HL-60/S4 treated with phorbol 12-myristate 13-acetate at 8.2 ng/mL for 4 days and 3 days (cell line): ENCODE measurements around the gene ABCA3.

Experiments
- in situ Hi-C: fragments of 300-500 bp; cut with MboI; formaldehyde crosslinking; loops from 2 replicates; pipeline ENCODE4 v1.15.0; 2022; ENCODE audit warnings: low sequenced_read_pairs

The ABCA3 gene

DNA sequence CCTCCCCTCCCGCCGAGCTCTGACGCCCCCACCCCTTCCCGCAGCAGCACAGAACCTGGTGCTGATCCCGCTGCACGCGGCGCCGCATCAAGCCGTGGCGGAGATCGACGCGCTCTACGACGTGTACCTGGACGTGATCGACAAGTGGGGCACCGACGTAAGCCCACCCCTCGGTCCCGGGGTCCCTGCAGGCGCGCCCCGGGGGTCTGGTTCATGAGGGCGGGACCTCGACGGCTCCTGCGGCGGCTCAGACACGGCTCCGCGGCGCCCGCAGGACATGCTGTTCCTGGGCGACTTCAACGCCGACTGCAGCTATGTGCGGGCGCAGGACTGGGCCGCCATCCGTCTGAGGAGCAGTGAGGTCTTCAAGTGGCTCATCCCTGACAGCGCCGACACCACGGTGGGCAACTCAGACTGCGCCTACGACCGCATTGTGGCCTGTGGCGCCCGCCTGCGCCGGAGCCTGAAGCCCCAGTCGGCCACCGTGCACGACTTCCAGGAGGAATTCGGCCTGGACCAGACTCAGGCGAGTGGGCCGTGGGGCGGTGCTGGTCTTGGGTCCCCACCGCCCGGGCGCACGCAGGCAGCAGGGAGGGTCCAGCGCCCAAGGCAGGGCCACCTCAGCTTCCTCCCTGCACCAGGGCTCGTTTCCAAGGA is 102.9 kb downstream of the ABCA3 start:
- in situ Hi-C loops, result loop anchor here (25.0 kb wide), 1 partner anchor 100 kb away; the partner anchor contains the start of genes PKD1 and RAB26

DNA sequence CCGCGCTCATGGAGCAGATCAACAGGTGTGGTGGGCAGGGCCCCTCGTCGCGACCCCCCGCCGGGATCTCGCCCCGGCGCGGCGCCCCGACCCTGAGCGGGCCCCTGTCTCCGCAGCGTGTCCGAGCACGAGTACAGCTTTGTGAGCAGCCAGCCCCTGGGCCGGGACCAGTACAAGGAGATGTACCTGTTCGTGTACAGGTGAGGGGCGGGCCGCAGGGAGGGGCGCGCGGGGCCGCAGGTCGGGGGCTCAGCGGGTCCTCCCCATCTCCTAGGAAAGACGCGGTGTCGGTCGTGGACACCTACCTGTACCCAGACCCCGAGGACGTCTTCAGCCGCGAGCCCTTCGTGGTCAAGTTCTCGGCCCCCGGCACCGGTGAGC is 103.4 kb downstream of the ABCA3 start:
- in situ Hi-C loops, result loop anchor here (25.0 kb wide), 1 partner anchor 100 kb away; the partner anchor contains the start of genes PKD1 and RAB26

DNA sequence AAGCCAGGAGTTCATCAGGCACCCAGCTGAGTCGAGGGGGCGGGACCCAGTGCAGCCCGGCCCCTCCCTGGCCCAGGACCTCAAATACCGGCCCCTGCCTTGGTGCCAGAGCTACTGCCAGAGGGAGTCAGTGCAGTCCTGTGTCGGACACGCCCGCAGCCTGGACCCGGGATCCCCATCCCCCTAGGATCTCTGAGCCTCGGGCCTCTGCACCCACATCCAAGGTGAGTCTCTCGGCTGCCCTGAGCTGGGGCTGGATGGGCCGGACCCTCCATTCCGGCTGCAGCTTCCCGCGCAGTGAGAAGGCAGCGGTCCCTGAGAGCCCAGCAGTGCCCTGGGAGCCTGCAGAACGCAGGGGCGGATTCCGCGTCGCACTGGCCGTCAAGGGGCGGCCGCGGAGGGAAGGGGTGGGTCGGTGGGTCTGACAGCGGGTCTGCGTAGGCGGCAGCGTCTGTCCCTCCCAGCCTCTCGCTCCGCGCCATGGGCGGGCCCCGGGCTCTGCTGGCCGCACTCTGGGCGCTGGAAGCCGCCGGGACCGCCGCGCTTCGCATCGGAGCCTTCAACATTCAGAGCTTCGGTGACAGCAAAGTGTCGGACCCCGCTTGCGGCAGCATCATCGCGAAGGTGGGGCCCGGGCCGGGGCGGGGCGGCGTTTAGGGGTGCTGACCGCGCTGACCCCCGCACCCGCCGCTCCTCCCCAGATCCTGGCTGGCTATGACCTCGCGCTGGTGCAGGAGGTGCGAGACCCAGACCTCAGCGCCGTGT is 104.0 kb downstream of the ABCA3 start, which contains the start of gene DNASE1L2:
TSS of gene DNASE1L2 (plus strand) at position 108 of the 765 bp plus-strand sequence. CDS start at position 481, 373 bp downstream.
- in situ Hi-C loops, result loop anchor here (25.0 kb wide), 1 partner anchor 99 kb away; the partner anchor contains the start of genes PKD1 and RAB26

DNA sequence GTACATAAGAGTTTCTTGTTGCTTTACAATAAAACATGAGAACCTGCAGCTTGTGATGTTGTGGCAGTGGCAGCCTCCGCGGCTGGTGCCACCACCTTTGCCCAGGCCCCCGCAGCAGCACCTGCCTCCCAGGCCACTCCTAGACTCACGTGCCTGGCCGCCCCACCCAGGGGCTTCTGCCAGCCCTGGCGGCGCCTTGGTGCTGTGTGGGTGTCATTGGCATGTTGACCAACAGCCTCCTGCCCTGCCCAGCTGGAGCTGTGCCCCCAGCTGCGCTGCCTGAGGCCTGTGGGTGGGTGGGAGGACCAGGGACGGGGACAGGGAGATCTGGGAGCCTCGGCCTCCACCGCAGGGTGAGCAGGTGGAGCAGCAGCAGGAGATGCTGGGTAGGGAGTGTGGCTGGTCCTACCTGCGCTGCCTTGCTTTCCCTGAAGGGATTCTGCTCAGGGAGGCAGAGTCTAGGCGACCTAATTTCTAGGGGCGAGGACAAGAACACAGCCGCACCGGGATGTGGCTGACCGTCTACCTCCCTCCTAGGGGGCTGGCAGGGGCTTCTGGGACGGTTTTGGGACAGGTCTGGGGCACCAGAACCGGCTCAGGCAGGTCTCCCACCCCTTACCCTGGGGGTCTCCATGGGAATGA is 104.7 kb downstream of the ABCA3 start:
- in situ Hi-C loops, result loop anchor here (25.0 kb wide), 1 partner anchor 99 kb away; the partner anchor contains the start of genes PKD1 and RAB26

DNA sequence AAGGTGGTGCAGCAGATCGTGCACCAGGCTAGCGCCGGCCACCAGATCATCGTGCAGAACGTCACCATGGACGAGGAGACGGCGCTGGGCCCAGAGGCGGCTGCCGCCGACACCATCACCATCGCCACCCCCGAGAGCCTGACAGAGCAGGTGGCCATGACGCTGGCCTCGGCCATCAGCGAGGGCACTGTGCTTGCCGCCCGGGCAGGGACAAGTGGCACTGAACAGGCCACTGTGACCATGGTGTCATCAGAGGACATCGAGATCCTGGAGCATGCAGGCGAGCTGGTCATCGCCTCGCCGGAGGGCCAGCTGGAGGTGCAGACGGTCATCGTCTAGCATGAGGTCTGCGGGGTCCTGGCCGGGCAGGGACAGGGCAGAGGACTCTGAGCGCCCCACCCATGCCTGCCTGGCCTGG is 105.3 kb downstream of the ABCA3 start:
- in situ Hi-C loops, result loop anchor here (25.0 kb wide), 1 partner anchor 98 kb away; the partner anchor contains the start of genes PKD1 and RAB26

DNA sequence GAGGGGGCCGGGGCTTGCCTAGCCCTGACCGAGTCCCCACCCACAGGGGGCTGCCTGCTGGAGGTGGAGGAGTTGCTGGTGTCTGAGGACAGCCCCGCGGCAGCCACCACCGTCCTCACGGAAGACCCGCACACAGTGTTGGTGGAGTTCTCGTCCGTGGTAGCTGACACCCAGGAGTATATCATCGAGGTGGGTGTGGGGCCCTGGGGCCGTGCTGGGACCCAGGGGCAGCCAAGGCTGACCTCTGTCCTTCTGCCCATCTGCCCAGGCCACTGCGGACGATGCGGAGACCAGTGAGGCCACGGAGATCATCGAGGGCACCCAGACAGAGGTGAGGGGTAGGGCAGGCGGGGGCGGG is 105.7 kb downstream of the ABCA3 start:
- in situ Hi-C loops, result loop anchor here (25.0 kb wide), 1 partner anchor 97 kb away; the partner anchor contains the start of genes PKD1 and RAB26

DNA sequence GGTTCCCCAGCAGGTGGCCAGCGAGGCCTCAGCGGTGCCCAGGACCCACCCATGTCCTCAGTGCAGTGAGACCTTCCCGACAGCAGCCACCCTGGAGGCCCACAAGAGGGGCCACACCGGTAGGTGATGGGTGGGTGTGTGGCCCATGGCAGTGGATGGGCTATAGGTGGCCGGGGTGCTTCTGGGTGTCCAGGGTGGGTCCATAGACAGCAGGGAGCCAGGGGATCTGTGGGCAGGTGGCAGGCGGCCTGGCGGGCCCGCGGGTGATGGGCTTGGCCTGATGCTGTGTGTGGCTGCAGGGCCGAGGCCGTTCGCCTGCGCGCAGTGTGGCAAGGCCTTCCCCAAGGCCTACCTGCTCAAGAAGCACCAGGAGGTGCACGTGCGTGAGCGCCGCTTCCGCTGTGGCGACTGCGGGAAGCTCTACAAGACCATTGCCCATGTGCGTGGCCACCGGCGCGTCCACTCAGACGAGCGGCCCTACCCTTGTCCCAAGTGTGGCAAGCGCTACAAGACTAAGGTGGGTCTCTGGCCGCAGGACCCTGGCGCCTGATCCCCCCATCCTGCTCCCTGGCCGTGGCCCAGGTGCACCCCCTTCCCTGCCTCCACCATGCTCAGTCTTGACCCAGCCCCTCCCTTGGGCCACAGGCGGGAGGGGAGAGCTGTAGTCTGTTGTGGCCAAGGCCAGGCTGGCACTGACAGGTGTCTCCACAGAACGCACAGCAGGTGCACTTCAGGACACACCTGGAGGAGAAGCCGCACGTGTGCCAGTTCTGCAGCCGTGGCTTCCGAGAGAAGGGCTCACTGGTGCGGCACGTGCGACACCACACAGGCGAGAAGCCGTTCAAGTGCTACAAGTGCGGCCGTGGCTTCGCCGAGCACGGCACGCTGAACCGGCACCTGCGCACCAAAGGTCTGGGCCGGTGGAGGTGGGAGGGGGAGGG is 106.4 kb downstream of the ABCA3 start:
- in situ Hi-C loops, result loop anchor here (25.0 kb wide), 1 partner anchor 97 kb away; the partner anchor contains the start of genes PKD1 and RAB26

DNA sequence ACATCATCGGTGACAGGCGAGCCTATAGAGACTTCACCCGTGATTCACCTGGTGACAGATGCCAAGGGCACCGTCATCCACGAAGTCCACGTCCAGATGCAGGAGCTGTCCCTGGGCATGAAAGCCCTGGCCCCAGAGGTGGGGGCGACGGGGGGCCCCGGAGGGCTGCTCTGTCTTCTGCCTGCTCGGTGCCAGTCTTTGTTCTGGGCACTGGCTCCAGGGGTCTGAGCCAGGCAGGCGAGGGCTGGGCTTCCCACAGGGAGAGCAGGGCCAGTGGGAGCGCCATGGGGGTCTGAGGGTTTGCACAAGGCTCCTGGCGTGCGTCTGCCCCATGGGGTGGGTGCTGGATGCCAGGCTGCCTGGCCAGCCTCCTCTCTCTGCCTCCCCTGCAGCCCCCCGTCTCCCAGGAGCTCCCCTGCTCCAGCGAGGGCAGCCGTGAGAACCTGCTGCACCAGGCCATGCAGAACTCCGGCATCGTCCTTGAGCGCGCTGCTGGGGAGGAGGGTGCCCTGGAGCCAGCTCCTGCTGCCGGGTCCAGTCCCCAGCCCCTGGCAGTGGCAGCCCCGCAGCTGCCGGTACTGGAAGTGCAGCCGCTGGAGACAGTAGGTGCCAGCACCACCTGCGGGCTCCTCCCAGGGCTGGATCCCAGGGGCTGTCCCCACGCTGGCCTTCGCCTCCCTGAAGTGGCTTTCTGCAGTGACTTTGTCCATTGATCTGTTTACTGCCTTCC is 107.3 kb downstream of the ABCA3 start:
- in situ Hi-C loops, result loop anchor here (25.0 kb wide), 1 partner anchor 96 kb away; the partner anchor contains the start of genes PKD1 and RAB26

DNA sequence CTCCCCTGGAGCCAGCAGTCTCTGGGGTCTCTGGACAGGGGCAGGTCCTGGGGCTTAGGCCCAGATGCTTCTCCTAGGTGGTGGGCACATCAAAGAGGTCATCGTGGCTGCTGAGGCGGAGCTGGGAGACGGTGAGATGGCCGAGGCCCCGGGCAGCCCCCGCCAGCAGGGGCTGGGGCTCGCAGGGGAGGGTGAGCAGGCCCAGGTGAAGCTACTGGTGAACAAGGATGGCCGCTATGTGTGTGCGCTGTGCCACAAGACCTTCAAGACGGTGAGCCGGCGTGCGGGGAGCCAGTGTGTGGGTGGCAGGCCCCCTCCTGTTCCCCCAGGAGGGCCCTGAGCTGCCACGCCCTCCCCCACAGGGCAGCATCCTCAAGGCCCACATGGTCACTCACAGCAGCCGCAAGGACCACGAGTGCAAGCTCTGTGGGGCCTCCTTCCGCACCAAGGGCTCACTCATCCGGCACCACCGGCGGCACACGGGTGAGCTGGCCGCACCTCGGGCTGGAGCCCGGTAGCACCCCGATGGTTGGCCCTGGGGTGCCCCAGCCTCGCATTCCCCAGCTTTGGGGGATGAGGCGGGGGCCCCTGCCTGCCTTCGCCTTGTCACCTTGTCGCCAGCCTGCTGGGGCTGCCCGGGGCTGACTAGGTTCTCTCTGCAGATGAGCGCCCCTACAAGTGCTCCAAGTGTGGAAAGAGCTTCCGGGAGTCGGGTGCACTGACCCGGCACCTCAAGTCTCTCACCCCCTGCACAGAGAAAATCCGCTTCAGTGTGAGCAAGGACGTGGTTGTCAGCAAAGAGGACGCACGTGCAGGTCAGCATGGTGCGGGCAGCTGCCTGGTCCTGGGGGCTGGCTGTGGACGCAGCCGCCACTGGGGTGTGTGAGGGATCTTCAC is 108.2 kb downstream of the ABCA3 start:
- in situ Hi-C loops, result loop anchor here (25.0 kb wide), 1 partner anchor 95 kb away; the partner anchor contains the start of genes PKD1 and RAB26

DNA sequence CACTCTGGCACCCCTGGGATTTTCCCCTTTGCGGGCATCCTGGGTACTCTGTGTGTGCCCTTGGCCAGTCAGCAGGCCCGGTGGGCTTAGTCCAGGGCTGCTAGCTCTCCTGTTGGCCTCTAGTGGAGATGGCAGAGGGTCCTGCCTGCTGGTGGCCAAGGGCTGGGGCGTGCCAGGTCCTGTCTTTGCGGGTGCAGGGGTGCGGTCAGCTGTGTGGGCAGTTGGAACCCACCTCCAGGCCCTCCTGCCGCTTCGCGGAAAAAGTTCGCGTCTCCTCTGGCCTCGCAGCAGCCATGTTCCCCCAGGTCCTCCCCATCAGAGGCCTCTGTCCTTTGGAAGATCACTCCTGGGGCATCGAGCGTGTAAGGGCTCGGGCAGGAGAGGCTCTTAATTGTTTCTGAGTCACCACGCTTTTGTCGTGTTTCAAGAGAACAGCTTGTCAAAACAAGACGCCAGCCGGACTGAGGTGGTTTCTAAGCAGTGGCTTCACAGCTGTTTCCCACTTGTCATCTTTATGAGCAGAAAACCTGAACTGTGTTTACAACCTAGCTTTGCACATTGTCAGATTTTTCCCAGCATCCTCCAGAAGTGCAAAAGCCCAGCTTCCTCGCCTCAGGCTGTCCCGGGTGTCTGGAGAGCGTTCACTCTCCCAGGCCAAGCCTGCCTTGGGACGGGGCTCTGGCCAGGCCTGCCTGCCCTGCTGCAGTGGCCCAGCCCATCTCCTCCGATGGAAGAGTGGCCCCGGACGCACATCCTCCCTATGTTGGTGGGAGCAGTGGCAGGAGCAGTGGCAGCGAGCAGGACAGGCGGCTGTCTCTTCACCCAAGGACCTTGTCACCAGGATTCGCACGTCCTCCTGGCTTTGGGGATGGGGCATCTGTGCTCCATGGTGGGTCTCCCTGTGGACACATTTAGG is 109.3 kb downstream of the ABCA3 start:
- in situ Hi-C loops, result loop anchor here (25.0 kb wide), 1 partner anchor 94 kb away; the partner anchor contains the start of genes PKD1 and RAB26

DNA sequence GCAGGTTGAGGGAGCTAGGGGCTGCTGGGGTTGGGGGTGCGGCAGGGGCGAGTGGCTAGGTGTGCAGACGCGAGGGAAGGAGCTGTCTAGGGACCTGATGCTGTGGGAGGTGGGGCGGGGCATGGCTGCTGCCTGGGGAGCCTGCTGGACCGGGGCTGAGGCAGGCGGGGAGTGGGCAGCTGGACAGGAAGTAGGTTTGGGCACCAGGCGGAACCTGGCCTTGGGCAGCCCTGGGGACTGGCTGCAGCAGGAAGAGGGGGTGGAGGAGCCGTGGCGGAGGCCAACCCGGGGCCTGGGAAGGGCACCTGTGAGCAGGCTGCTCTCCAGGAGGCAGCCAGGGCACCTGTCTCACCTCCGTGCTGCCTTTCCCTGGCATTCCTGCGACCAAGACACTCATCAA is 110.2 kb downstream of the ABCA3 start:
- in situ Hi-C loops, result loop anchor here (25.0 kb wide), 1 partner anchor 93 kb away; the partner anchor contains the start of genes PKD1 and RAB26

DNA sequence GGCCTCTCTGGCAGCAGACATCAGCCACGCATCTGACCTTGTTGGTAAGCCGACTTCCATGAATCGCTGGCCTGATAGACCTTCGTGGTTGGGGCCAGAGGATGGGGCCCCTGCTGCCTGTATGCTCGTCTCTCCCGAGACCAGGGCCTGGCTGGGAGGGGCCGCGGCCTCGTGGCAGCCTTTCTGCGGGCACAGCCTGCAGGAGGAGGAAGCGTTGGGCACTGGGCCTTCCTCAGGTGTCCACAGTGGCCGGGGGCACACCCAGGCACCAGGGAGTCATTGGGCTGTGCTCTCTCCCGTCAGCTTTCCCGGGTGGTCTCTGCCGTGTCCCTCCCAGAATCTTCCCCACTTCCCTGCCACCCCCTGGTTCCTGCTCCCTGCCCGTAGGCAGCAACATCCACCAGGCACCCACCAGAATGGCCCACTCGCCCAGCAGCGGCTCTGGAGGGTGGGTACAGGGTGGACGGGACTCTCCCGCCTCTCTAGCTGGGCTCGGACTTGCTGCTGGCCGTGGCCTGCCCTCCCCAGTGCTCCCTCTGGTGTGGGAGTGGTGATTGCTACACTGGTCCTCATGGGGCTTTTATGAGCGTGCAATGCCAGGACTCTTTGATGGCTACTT is 110.8 kb downstream of the ABCA3 start:
- in situ Hi-C loops, result loop anchor here (25.0 kb wide), 1 partner anchor 92 kb away; the partner anchor contains the start of genes PKD1 and RAB26

DNA sequence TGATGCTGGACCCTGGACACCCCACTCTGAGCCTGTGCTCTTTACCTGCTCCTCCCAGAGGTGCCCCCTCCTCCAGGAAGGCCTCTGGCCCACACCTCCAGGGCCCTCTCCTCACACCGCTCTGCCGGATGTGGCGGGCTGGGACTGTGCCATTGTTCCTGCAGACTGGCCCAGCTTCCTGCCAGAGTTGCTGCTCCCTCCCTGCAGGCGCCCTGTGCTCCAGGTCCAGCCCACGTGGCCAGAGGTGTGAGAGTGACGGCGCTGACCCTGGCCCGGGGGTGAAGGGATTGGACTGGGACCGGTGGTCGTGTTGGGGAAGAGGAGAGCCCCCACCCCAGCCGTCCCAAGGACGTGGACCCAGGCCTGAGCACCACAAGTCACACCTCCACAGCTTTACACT is 111.4 kb downstream of the ABCA3 start:
- in situ Hi-C loops, result loop anchor here (25.0 kb wide), 1 partner anchor 92 kb away; the partner anchor contains the start of genes PKD1 and RAB26

DNA sequence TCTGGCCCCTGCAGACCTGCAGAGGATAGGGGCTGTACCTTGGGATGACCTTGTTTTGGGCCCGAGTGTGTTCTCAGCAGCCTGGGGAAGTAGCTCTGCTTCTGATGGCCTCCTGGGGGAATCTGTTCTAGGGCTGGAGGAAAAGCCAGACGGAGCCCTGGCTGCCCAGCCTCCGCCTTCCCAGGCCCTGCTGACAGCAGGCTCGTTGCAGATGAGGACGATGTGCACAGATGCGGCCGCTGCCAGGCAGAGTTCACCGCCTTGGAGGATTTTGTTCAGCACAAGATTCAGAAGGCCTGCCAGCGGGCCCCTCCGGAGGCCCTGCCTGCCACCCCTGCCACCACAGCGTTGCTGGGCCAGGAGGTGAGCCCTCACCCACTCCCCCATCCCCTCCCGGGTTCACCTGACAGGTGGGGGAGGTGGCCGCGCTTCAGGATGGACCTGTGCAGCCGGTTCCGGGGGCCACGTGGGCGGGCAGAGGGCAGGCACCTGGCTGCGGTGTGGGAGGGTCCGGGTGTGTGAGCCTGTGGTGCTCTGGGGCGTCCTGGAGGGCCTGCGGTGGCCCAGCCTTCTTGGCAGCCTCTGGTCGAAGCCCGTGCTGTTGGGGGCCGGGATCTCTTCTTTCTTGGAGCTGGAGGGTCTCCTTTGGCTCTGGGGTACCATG is 112.2 kb downstream of the ABCA3 start:
- in situ Hi-C loops, result loop anchor here (25.0 kb wide), 1 partner anchor 91 kb away; the partner anchor contains the start of genes PKD1 and RAB26

DNA sequence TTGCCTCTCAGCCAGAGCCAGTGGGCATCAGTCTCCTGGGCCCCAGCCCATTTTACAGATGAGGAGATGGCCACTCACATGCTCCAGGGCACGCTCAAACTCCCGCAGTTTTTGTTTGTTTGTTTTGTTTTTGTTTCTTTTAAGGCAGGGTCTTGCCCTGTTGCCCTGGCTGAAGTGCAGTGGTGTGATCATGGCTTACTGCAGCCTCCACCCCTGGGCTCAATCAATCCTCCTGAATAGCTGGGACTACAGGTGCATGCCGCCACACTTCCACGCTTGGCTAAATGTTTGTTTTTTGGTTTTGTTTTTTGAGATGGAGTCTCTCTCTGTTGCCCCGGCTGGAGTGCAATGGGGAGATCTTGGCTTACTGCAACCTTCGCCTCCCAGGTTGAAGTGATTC is 113.6 kb downstream of the ABCA3 start:
- in situ Hi-C loops, result loop anchor here (25.0 kb wide), 1 partner anchor 90 kb away; the partner anchor contains the start of genes PKD1 and RAB26
